Measurements from ENCODE around the gene YWHAG. TPM values are rescaled to one million over a fixed set of nuclear protein-coding genes. Genes with fewer than 3 reads are reported as not detected.

The YWHAG gene
- total and polyA plus RNA-seq, 2 of the 13 experiments (the other 11 are each of a cell fraction or from before 2014, with no cell fraction given): 36.9 to 67.5 TPM

DNA sequence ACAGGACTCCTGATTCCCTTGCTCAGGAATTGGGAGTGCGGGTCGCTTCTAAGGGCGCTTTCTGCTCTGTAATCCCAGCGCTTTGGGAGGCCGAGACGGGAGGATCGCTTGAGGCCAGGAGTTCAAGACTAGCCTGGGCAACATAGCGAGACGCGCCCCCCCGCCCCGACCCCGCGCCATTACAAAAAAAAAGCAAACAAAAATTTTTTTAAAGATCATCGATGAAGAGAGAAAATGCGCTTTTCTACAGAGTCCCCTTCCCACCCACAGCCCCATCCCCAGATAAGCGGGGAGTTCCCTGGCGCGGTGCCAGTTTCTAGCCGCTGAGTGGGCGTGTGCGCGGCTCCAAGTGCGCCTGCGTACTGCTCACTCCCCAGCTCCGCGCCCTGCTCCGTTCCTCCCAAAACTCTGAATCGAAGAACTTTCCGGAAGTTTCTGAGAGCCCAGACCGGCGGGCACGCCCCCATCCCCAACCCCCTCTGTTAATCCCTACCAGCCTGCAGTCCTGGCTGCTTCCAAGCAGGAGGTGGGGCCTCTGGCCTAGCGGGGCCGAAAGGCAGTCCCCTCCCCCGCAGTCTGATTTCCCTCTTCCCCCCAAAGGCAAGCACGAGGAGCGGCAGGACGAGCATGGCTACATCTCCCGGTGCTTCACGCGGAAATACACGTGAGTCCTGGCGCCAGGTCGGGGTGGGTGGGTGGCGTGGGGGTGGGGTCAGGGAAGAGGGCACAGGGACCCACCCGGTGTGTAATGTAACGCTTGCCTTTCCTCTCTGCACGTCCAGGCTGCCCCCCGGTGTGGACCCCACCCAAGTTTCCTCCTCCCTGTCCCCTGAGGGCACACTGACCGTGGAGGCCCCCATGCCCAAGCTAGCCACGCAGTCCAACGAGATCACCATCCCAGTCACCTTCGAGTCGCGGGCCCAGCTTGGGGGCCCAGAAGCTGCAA lies 55.3 kb downstream of the YWHAG start (continued):
- TF ChIP-seq, protein P1, sequence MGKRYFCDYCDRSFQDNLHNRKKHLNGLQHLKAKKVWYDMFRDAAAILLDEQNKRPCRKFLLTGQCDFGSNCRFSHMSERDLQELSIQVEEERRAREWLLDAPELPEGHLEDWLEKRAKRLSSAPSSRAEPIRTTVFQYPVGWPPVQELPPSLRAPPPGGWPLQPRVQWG (CRISPR knock-in tag; IDR thresholded peaks at IDR 0.05; ENCODE audit: borderline replicate concordance, low read depth): no peak
- TF ChIP-seq AGO1 (IDR thresholded peaks at IDR 0.05; ENCODE audit: low read depth, low read length, poor library complexity, severe bottlenecking) (peak; percentile 96), KDM1A (CRISPR knock-in tag; IDR thresholded peaks at IDR 0.05) (no peak), NR2F6 (IDR thresholded peaks at IDR 0.05) (no peak), NR2F6 (CRISPR knock-in tag; IDR thresholded peaks at IDR 0.05) (no peak), ZNF30 (CRISPR knock-in tag; IDR thresholded peaks at IDR 0.05) (no peak), RAD21 (CRISPR knock-in tag; IDR thresholded peaks at IDR 0.05) (no peak), TSC22D2 (CRISPR knock-in tag; IDR thresholded peaks at IDR 0.05; ENCODE audit: borderline replicate concordance) (peak; percentile 83; the same call in 1 of the 2 replicates), FOXK2 (IDR thresholded peaks at IDR 0.05) (no peak), NRL (CRISPR knock-in tag; IDR thresholded peaks at IDR 0.05; ENCODE audit: borderline replicate concordance) (no peak), FOXM1 (CRISPR knock-in tag; IDR thresholded peaks at IDR 0.05) (no peak), RARA (CRISPR knock-in tag; IDR thresholded peaks at IDR 0.05) (no peak), ZNF562 (CRISPR knock-in tag; IDR thresholded peaks at IDR 0.05; ENCODE audit: borderline replicate concordance) (no peak)
- TF ChIP-seq, protein P2, sequence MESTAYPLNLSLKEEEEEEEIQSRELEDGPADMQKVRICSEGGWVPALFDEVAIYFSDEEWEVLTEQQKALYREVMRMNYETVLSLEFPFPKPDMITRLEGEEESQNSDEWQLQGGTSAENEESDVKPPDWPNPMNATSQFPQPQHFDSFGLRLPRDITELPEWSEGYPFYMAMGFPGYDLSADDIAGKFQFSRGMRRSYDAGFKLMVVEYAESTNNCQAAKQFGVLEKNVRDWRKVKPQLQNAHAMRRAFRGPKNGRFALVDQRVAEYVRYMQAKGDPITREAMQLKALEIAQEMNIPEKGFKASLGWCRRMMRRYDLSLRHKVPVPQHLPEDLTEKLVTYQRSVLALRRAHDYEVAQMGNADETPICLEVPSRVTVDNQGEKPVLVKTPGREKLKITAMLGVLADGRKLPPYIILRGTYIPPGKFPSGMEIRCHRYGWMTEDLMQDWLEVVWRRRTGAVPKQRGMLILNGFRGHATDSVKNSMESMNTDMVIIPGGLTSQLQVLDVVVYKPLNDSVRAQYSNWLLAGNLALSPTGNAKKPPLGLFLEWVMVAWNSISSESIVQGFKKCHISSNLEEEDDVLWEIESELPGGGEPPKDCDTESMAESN (CRISPR knock-in tag; conservative IDR thresholded peaks at IDR 0.05): no peak; the same call in 1 of the 2 replicates
- TF ChIP-seq, protein P3, sequence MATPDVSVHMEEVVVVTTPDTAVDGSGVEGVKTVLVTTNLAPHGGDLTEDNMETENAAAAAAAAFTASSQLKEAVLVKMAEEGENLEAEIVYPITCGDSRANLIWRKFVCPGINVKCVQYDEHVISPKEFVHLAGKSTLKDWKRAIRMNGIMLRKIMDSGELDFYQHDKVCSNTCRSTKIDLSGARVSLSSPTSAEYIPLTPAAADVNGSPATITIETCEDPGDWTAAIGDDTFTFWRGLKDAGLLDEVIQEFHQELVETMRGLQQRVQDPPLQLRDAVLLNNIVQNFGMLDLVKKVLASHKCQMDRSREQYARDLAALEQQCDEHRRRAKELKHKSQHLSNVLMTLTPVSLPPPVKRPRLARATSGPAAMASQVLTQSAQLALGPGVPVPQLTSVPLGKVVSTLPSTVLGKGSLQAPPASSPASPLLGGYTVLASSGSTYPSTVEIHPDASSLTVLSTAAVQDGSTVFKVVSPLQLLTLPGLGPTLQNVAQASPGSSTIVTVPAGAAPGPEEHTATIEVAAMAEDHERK (CRISPR knock-in tag; IDR thresholded peaks at IDR 0.05; ENCODE audit: low read depth): no peak
- TF ChIP-seq, protein P4, sequence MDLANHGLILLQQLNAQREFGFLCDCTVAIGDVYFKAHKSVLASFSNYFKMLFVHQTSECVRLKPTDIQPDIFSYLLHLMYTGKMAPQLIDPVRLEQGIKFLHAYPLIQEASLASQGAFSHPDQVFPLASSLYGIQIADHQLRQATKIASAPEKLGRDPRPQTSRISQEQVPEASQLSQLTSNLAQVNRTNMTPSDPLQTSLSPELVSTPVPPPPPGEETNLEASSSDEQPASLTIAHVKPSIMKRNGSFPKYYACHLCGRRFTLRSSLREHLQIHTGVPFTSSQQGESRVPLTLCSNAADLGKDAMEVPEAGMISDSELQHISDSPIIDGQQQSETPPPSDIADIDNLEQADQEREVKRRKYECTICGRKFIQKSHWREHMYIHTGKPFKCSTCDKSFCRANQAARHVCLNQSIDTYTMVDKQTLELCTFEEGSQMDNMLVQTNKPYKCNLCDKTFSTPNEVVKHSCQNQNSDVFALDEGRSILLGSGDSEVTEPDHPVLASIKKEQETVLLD (CRISPR knock-in tag; IDR thresholded peaks at IDR 0.05; ENCODE audit: low read depth): no peak; the same call in 1 of the 2 replicates
- TF ChIP-seq, protein P5, sequence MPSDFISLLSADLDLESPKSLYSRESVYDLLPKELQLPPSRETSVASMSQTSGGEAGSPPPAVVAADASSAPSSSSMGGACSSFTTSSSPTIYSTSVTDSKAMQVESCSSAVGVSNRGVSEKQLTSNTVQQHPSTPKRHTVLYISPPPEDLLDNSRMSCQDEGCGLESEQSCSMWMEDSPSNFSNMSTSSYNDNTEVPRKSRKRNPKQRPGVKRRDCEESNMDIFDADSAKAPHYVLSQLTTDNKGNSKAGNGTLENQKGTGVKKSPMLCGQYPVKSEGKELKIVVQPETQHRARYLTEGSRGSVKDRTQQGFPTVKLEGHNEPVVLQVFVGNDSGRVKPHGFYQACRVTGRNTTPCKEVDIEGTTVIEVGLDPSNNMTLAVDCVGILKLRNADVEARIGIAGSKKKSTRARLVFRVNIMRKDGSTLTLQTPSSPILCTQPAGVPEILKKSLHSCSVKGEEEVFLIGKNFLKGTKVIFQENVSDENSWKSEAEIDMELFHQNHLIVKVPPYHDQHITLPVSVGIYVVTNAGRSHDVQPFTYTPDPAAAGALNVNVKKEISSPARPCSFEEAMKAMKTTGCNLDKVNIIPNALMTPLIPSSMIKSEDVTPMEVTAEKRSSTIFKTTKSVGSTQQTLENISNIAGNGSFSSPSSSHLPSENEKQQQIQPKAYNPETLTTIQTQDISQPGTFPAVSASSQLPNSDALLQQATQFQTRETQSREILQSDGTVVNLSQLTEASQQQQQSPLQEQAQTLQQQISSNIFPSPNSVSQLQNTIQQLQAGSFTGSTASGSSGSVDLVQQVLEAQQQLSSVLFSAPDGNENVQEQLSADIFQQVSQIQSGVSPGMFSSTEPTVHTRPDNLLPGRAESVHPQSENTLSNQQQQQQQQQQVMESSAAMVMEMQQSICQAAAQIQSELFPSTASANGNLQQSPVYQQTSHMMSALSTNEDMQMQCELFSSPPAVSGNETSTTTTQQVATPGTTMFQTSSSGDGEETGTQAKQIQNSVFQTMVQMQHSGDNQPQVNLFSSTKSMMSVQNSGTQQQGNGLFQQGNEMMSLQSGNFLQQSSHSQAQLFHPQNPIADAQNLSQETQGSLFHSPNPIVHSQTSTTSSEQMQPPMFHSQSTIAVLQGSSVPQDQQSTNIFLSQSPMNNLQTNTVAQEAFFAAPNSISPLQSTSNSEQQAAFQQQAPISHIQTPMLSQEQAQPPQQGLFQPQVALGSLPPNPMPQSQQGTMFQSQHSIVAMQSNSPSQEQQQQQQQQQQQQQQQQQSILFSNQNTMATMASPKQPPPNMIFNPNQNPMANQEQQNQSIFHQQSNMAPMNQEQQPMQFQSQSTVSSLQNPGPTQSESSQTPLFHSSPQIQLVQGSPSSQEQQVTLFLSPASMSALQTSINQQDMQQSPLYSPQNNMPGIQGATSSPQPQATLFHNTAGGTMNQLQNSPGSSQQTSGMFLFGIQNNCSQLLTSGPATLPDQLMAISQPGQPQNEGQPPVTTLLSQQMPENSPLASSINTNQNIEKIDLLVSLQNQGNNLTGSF (CRISPR knock-in tag; IDR thresholded peaks at IDR 0.05): no peak
